K562 (cell line): ENCODE measurements around the gene RNF187.

ENCODE experiments used
- CTCF ChIP-seq, 3 experiments: IDR thresholded peaks in 2 of 3; conservative IDR thresholded peaks in 1 of 3; 2 replicates each; pipeline ENCODE4 v1.5.1; 2011 to 2012; ENCODE audit warnings: low read length in 3 of 3, mild to moderate bottlenecking in 3 of 3, control low read depth in 2 of 3, improper control_type of control experiment in 1 of 3, inconsistent platforms in 1 of 3, low read depth in 1 of 3, mixed read lengths in 1 of 3, moderate library complexity in 1 of 3; ENCODE audit not compliant: insufficient read depth in 2 of 3
- RBM25 ChIP-seq: fragments of 200-400 bp; formaldehyde crosslinking; IDR thresholded peaks from 2 replicates; pipeline ENCODE4 v1.6.1; 2018; ENCODE audit warnings: low read length, low read depth, moderate library complexity; ENCODE audit not compliant: severe bottlenecking
- TAF1 ChIP-seq: IDR thresholded peaks from 2 replicates; pipeline ENCODE4 v1.6.1; 2011; ENCODE audit warnings: mild to moderate bottlenecking, low read length, moderate library complexity; ENCODE audit not compliant: insufficient read depth, control insufficient read depth, severe bottlenecking; ENCODE audit errors: extremely low read depth

GRCh38 chr1:228511546-228512445 is 24.6 kb downstream of the RNF187 start:
- TF ChIP-seq TAF1 = no peak
- TF ChIP-seq RBM25 = no peak
- no peak for TF ChIP-seq CTCF (IDR thresholded peaks at IDR 0.05 in 2 of 3, conservative IDR thresholded peaks at IDR 0.05 in 1 of 3; ENCODE audit: insufficient read depth in 2 of 3, low read depth in 1 of 3, low read length in 3 of 3)
